Measurements from ENCODE around the gene FCRLA.

The FCRLA gene

GRCh38 chr1:161731981-161732718 is 25.1 kb downstream of the FCRLA start:
- DNase-seq (no peak), ATAC-seq (no peak)

- no peak for DNase-seq
- no peak for ATAC-seq
These were observed 26.5 kb downstream of the FCRLA start for GRCh38 chr1:161733526-161733925.

- DNase-seq = no peak
- ATAC-seq = no peak
These were observed 28.8 kb downstream of the FCRLA start for GRCh38 chr1:161735837-161736236.

GRCh38 chr1:161736335-161736969 is 29.4 kb downstream of the FCRLA start:
- ATAC-seq = peak; percentile 69
- DNase-seq = peak; percentile 37

- DNase-seq = no peak
These were observed 30.6 kb downstream of the FCRLA start for GRCh38 chr1:161737625-161738024.

GRCh38 chr1:161738627-161739287 is 31.7 kb downstream of the FCRLA start:
- peak; percentile 78 for ATAC-seq

More at GRCh38 chr1:161737625-161738024, 30.6 kb downstream of the FCRLA start:
- no peak for ATAC-seq

GRCh38 chr1:161739865-161740566 is 33.0 kb downstream of the FCRLA start:
- no peak for DNase-seq

More at GRCh38 chr1:161738627-161739287, 31.7 kb downstream of the FCRLA start:
- peak; percentile 60 for DNase-seq

GRCh38 chr1:161740921-161741320 is 33.9 kb downstream of the FCRLA start:
- no peak for ATAC-seq

More at GRCh38 chr1:161739865-161740566, 33.0 kb downstream of the FCRLA start:
- no peak for ATAC-seq

GRCh38 chr1:161743231-161743630 is 36.2 kb downstream of the FCRLA start:
- ATAC-seq (no peak), DNase-seq (no peak)

More at GRCh38 chr1:161740921-161741320, 33.9 kb downstream of the FCRLA start:
- no peak for DNase-seq

- ATAC-seq (no peak), DNase-seq (no peak)
These were observed 40.8 kb downstream of the FCRLA start for GRCh38 chr1:161747801-161748200.

- ATAC-seq (peak; percentile 98), DNase-seq (peak; percentile 90)
These were observed 42.7 kb downstream of the FCRLA start, which contains the start of gene DUSP12 for GRCh38 chr1:161749509-161750407. Gene DUSP12 (plus strand): TSS chr1:161749786. CDS start chr1:161749802, 16 bp downstream.

GRCh38 chr1:161763522-161764098 is 56.6 kb downstream of the FCRLA start:
- ATAC-seq (peak; percentile 51), DNase-seq (peak; percentile 36)
